ENCODE data around the gene DECR2.
"Not testable (repeated sequence)": the region's sequence is repeated elsewhere in the genome, so short reads cannot be mapped to it uniquely, and the experiment has no call there.

The DECR2 gene

GRCh38 chr16:371515-372301 is 30.0 kb upstream of the DECR2 start:
- DNase-seq (ENCODE audit: low spot score in 2 of 2) = no peak
- Histone ChIP-seq H3K36me3 (replicated peaks) (peaks cover 39% of the 10 kb centered on the region), H3K4me1 (peaks cover 5% of the 10 kb centered on the region), H3K9me3 (no peaks in the 10 kb centered on the region), H3K27me3 (ENCODE audit: low read depth) (no peaks in the 10 kb centered on the region), H3K4me3 (no peak overlapping the region)
- in situ Hi-C loops (cut with MboI; ENCODE audit: low sequenced_read_pairs) = no loop called here

- DNase-seq (ENCODE audit: low spot score in 2 of 2) = no peak
- Histone ChIP-seq H3K27me3 (ENCODE audit: low read depth) (no peaks in the 10 kb centered on the region), H3K4me3 (no peak overlapping the region), H3K36me3 (replicated peaks) (peaks cover 35% of the 10 kb centered on the region), H3K9me3 (no peaks in the 10 kb centered on the region), H3K4me1 (peaks cover 5% of the 10 kb centered on the region)
- in situ Hi-C loops (cut with MboI; ENCODE audit: low sequenced_read_pairs) = no loop called here
These were observed 29.2 kb upstream of the DECR2 start for GRCh38 chr16:372302-372983.

- Histone ChIP-seq H3K36me3 (replicated peaks) (peaks cover 29% of the 10 kb centered on the region), H3K4me3 (no peak overlapping the region), H3K27me3 (ENCODE audit: low read depth) (no peaks in the 10 kb centered on the region), H3K9me3 (no peaks in the 10 kb centered on the region), H3K4me1 (peaks cover 5% of the 10 kb centered on the region)
- DNase-seq (ENCODE audit: low spot score in 2 of 2) = no peak
- in situ Hi-C loops (cut with MboI; ENCODE audit: low sequenced_read_pairs) = no loop called here
These were observed 28.6 kb upstream of the DECR2 start for GRCh38 chr16:373020-373598.

- in situ Hi-C loops (cut with MboI; ENCODE audit: low sequenced_read_pairs) = no loop called here
These were observed 27.7 kb upstream of the DECR2 start for GRCh38 chr16:373848-374615.

GRCh38 chr16:374616-374926 is 27.1 kb upstream of the DECR2 start:
- Histone ChIP-seq H3K4me1 (peaks cover 3% of the 10 kb centered on the region), H3K9me3 (no peaks in the 10 kb centered on the region), H3K36me3 (replicated peaks) (peaks cover 14% of the 10 kb centered on the region), H3K27me3 (ENCODE audit: low read depth) (no peaks in the 10 kb centered on the region), H3K4me3 (no peak overlapping the region)
- no peak for DNase-seq (ENCODE audit: low spot score in 2 of 2)
- in situ Hi-C loops (cut with MboI; ENCODE audit: low sequenced_read_pairs) = no loop called here

More at GRCh38 chr16:373848-374615, 27.7 kb upstream of the DECR2 start:
- no peak for DNase-seq (ENCODE audit: low spot score in 2 of 2)
- no peaks in the 10 kb centered on the region for H3K9me3 ChIP-seq
- H3K4me3 ChIP-seq = no peak overlapping the region
- H3K27me3 ChIP-seq (ENCODE audit: low read depth) = no peaks in the 10 kb centered on the region
- H3K4me1 ChIP-seq = peaks cover 5% of the 10 kb centered on the region
- peaks cover 20% of the 10 kb centered on the region for H3K36me3 ChIP-seq (replicated peaks)

GRCh38 chr16:375212-375611 is 26.5 kb upstream of the DECR2 start:
- H3K4me3 ChIP-seq = no peak overlapping the region
- in situ Hi-C loops (cut with MboI; ENCODE audit: low sequenced_read_pairs) = no loop called here
- H3K36me3 ChIP-seq (replicated peaks) = peaks cover 12% of the 10 kb centered on the region
- no peaks in the 10 kb centered on the region for H3K4me1 ChIP-seq
- H3K27me3 ChIP-seq (ENCODE audit: low read depth) = no peaks in the 10 kb centered on the region
- no peaks in the 10 kb centered on the region for H3K9me3 ChIP-seq
- DNase-seq (ENCODE audit: low spot score in 2 of 2) = no peak

- no peak overlapping the region for H3K4me3 ChIP-seq
- no peak for DNase-seq (ENCODE audit: low spot score in 2 of 2)
- peaks cover 12% of the 10 kb centered on the region for H3K36me3 ChIP-seq (replicated peaks)
- in situ Hi-C loops (cut with MboI; ENCODE audit: low sequenced_read_pairs) = no loop called here
- no peaks in the 10 kb centered on the region; the same call in 1 of the 2 replicates for H3K4me1 ChIP-seq
- no peaks in the 10 kb centered on the region for H3K27me3 ChIP-seq (ENCODE audit: low read depth)
- no peaks in the 10 kb centered on the region for H3K9me3 ChIP-seq
These were observed 25.5 kb upstream of the DECR2 start for GRCh38 chr16:375927-376816.

GRCh38 chr16:376817-377418 is 24.8 kb upstream of the DECR2 start:
- Histone ChIP-seq H3K4me3 (no peak overlapping the region), H3K9me3 (no peaks in the 10 kb centered on the region), H3K4me1 (no peaks in the 10 kb centered on the region; the same call in 1 of the 2 replicates), H3K27me3 (ENCODE audit: low read depth) (no peaks in the 10 kb centered on the region), H3K36me3 (replicated peaks) (peaks cover 12% of the 10 kb centered on the region)
- DNase-seq (ENCODE audit: low spot score in 2 of 2) = no peak
- in situ Hi-C loops (cut with MboI; ENCODE audit: low sequenced_read_pairs) = no loop called here

GRCh38 chr16:377419-377951 is 24.2 kb upstream of the DECR2 start:
- DNase-seq (ENCODE audit: low spot score in 2 of 2) = no peak
- H3K27me3 ChIP-seq (ENCODE audit: low read depth) = no peaks in the 10 kb centered on the region
- no peaks in the 10 kb centered on the region; the same call in 1 of the 2 replicates for H3K4me1 ChIP-seq
- in situ Hi-C loops (cut with MboI; ENCODE audit: low sequenced_read_pairs) = no loop called here
- H3K36me3 ChIP-seq (replicated peaks) = peaks cover 12% of the 10 kb centered on the region
- H3K9me3 ChIP-seq = no peaks in the 10 kb centered on the region
- no peak overlapping the region for H3K4me3 ChIP-seq

GRCh38 chr16:378113-378820 is 23.4 kb upstream of the DECR2 start:
- H3K4me1 ChIP-seq; H3K4me3 ChIP-seq; in situ Hi-C loops (cut with MboI; ENCODE audit: low sequenced_read_pairs); DNase-seq (ENCODE audit: low spot score in 2 of 2); H3K27me3 ChIP-seq (ENCODE audit: low read depth); H3K9me3 ChIP-seq: not testable (repeated sequence)
- peaks cover 12% of the 10 kb centered on the region for H3K36me3 ChIP-seq (replicated peaks)

- in situ Hi-C loops (cut with MboI; ENCODE audit: low sequenced_read_pairs) = no loop called here
- Histone ChIP-seq H3K36me3 (replicated peaks) (peaks cover 12% of the 10 kb centered on the region), H3K9me3 (no peaks in the 10 kb centered on the region), H3K27me3 (ENCODE audit: low read depth) (no peaks in the 10 kb centered on the region), H3K4me3 (no peak overlapping the region), H3K4me1 (no peaks in the 10 kb centered on the region; the same call in 1 of the 2 replicates)
- no peak for DNase-seq (ENCODE audit: low spot score in 2 of 2)
These were observed 22.9 kb upstream of the DECR2 start for GRCh38 chr16:378821-379182.
